Activated CD8-positive, alpha-beta memory T cell treated with anti-CD3 and anti-CD28 coated beads, Interleukin-2, amount 50 U/mL, for 24 hours (primary cell): Measurements from ENCODE around the gene SLC28A1.

Experiments
- DNase-seq: peaks from one replicate; pipeline ENCODE4 v3.0.0-alpha.2; 2020; ENCODE audit errors: extremely low read depth

Gene SLC28A1

DNA sequence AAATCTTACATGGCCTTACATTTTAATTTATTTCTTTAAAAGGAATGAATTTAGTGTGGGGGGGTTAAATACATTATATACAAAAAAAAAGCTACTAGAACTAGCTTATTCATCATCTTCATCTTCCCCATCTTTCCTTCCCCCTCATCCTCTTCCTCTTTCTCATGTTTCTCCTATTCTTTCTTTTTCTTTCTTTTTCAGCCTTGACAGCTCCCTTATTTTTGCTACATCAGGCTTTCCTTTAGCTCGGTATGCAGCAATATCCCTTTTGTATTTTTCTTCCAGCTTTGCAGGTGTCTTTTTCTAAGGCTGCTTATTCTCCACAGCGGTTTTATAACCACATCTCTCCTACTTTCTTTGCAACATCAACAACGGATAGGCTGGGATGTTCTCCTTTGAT is 55.9 kb downstream of the SLC28A1 start:
- DNase-seq, result no peak

- DNase-seq, result no peak
Observed at GRCh38 chr15:84942456-84942855, 58.0 kb downstream of the SLC28A1 start.

- DNase-seq, result no peak
Observed at GRCh38 chr15:84944311-84944710, 59.8 kb downstream of the SLC28A1 start.

DNA sequence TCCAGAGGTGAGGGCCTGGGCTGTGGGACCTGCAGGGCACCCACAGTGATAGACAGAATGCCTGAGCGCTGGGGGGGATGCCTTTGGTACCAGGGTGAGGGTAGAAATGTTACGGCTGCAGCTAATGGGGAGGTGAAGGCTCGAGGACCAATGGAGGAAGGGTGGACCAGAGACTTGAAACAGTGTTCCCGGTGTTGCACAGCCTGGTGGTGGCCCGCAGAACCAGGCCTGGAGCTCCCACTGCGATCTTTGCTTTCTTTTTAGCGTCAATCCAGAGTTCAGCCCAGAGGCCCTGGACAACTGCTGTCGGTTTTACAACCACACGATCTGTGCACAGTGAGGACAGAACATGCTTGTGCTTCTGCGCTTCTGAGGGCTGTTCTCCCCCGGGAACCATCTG is 60.4 kb downstream of the SLC28A1 start:
- no peak for DNase-seq

DNA sequence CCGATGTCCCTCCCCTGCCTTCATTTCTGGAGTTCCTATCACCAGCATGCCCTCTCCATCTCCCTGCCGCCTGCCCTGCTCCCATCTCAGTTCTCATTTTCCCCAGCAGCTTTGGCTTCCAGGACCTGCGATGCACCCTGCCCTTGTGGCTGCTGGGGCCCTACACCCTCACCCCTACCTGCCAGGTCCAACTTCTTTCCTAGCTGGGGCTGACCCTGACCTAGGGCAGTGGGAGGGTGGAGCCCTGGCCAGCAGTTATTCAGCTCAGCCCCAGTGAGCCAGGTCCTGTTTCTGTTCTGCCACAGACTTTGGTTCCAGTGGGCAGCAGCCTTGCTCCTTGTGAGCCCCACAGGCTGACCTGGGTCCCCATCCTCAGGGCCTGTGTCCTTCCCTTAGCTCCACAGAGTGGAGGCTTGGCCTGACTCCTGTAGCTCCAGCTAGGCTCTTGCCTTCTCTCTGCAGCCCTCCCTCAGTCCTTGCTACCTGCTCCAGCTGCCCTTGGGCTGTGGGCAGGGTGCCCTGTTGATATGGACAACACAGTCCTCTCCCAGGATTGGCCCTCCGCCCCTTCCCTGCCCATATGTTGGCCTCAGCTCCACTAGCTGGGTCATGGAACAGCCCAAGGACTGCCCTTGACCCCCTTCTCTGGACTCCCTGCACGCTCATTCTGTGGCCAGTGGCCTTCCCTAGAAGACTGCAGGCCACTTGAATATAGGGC is 62.5 kb downstream of the SLC28A1 start:
- no peak for DNase-seq

GRCh38 chr15:84947947-84948830 is 63.7 kb downstream of the SLC28A1 start:
- DNase-seq, result no peak

DNA sequence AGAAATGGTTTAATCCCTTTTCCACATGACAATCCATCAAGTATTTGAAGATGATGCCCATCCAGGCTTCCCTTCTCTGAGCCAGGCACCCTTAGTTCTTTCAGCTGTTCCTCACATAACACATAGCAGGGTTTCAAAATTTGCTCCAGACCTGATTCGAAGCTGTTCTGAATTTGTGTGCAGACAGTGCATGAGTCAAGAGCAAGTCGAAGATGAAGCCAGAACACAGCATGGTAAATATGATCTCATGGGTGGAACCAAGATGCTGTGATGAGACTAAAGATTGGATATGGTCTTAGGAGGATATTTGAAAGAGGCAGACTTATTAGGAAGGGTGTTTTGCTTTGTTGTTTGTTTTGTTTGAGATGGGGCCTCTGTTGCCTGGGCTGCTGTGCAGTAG is 64.6 kb downstream of the SLC28A1 start:
- no peak for DNase-seq

GRCh38 chr15:84949845-84950569 is 65.5 kb downstream of the SLC28A1 start:
- no peak for DNase-seq

- no peak for DNase-seq
Observed at GRCh38 chr15:84950570-84951111, 66.2 kb downstream of the SLC28A1 start.

GRCh38 chr15:84951736-84952135 is 67.3 kb downstream of the SLC28A1 start:
- no peak for DNase-seq

DNA sequence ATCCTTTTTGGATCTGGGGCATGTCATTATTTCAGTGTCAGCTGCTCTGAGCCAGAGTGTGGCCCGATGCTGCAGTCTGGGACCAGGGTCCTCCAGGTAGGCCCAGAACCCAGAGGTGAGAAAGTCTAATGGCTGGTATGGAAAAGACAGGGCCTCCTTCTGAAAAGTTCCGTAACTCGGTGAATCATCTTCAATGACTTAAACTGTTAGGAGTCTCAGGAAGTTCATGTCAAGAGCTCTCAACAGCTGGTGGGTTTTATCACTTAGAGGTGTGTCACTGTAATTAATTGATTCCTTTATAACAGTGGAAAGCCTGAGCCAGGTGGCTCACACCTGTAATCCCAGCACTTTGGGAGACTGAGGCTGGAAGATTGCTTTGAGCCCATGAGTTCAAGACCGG is 68.7 kb downstream of the SLC28A1 start:
- DNase-seq, result no peak

DNA sequence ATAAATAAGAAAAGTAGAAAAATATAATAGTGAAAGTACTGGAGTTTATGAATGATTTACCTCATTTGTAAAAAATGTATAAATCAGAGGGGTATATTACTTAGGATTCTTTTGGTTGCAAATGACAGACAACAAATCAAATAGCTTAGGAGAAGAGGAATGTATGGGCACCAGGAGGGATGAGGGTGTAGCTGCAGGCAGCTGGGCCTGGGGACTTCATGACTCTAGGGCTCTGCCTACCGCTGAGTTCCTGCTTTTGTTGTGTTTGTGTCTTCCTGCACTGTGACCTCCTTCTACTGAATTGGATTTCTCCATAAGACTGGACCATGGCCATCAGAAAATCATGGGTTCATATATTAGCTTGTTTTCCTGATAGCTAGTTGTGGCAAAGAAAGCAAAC is 69.3 kb downstream of the SLC28A1 start:
- DNase-seq, result no peak

DNA sequence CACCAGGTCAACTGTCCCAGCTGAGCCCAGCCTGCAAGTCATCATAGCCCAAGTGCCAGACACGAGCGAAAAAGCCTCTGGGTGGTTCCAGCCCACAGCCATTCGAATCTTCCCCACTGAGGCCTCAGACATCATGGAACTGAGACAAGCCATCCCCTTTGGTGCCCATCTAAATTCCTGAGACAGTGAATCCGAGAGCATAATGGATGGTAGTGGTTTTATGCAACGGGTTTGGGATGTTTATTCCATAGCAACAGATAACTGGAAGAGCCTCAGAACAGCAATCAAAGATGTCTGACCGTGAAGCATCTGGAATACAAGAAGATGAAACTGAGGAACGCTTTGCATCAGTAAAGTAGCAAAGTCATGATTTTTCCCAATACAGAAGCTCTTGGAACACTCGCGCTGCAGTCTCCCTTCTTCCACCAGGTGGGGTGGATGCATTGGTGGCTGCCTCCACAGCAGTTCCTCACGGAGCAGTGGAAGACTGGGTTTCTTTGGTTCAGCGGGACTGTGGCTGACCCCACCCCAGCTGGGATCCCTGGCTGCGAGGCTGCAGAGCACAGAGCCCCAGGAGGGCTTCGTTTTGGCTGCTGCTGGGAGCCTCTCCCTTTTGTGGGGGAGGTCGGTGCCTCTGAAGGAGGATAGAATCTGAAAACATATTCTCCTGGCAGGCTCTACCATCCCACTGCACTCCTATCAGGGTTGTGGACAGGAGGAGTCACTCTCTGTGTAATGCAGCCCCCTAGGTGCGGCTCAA is 70.8 kb downstream of the SLC28A1 start:
- DNase-seq, result no peak

DNA sequence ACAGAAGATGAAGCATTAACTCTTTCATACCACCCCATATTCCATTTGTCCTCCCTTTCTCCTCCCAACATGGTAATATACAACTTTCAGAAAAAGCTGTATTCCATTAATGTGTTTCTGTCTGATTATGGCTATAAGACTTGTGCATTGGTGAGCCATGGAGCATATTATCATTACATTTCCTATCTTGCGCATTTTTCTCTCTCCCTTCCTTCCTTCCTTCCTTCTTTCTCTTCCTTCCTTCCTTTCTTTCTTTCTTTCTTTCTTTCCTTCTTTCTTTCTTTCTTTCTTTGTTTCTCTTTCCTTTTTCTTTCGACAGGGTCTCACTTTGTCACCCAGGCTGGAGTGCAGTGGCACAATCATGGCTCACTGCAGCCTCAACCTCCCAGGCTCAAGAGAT is 71.7 kb downstream of the SLC28A1 start:
- DNase-seq, result no peak

GRCh38 chr15:84960391-84961113 is 76.1 kb downstream of the SLC28A1 start:
- DNase-seq, result no peak

- DNase-seq, result no peak
Observed at GRCh38 chr15:84961114-84961452, 76.6 kb downstream of the SLC28A1 start.

- no peak for DNase-seq
Observed at GRCh38 chr15:84961707-84962106, 77.2 kb downstream of the SLC28A1 start.

- no peak for DNase-seq
Observed at GRCh38 chr15:84962955-84963354, 78.5 kb downstream of the SLC28A1 start.

DNA sequence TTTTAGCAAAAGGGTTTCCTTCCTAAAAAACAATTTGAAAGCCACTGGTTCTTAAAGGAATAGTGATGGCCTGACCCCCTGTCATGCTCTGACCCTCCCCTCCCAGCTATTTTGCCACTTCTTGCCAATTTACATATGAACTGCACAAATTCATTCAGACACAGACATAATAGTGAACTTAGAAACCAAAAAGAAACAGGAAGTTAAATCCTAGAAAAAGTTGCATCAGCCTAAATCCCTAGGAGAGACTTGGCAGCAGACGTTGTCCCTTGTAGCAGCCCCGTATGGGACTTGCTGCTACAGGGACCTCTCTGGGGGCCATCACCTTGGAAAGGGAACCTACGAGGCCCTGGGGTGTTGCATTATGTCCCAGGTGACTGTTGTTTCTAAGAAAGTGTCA is 82.9 kb downstream of the SLC28A1 start:
- no peak for DNase-seq

GRCh38 chr15:84968301-84968700 is 83.8 kb downstream of the SLC28A1 start:
- DNase-seq, result no peak

DNA sequence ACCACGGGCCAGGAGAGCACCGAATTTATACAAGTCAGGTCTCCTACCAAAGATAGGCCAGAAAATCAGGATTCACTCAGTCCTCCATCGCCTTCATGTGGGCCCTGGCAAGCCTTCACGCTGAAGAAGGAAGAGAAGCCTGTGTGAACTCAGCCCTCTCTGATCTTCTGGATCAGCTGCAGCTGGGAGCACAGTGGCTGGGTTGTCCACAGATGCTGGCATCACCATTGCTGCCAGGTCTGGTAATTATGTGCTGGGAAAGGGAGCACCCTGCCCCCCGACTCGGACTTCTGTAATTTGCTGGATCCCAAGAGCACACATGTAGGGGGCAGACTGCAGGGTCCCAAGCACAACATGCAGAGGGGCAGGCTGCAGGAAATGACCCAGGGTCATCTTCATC is 84.8 kb downstream of the SLC28A1 start:
- no peak for DNase-seq
